NK-92 treated with Interleukin-12 subunit alpha and Interleukin-12 subunit beta, amount 100 ng/mL, for 24 hours (cell line): ENCODE data around the gene PDCD1.
"Not testable (repeated sequence)": the region's sequence is repeated elsewhere in the genome, so short reads cannot be mapped to it uniquely, and the experiment has no call there.

ENCODE experiments used
- DNase-seq: peaks from one replicate; lab custom pipeline; 2025; lab: John Stamatoyannopoulos, UW

Gene PDCD1

DNA sequence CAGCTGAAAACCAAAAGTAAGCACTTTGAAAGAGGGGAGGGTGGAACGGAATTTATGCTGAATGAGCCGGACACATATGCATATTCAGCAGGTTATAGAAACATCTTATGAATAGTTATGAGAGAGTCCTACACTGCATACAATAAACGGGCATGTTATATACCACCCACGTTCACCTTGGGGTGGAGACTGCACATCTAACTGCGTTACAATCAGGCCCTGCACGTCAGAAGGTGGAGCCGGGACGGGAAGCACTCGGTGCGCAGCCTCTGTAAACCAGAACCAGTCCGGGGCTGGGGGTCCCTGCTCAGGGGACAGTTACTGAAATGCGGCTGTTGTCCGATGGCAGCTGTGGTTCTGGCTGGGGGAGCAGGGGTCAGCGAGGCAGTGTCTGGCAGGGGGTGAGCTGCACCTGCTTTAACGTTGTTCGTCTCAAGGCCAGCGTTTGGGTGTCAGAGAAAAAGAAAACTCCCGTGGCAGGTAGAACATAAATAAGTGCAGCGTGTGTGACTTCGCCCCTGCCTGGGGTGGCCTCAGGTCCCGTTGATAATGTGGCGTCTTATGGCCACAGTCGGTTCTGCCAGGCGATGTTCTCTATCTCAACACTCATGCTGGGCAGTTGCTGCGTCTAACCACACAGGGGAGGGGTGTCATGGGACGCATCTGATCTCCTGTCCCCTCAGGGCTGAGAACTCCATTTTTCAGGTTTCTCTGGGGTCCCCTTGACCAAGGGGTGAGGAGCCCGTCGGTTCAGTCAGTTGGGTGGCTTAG lies 24.8 kb downstream of the PDCD1 start:
- not testable (repeated sequence) for DNase-seq

DNA sequence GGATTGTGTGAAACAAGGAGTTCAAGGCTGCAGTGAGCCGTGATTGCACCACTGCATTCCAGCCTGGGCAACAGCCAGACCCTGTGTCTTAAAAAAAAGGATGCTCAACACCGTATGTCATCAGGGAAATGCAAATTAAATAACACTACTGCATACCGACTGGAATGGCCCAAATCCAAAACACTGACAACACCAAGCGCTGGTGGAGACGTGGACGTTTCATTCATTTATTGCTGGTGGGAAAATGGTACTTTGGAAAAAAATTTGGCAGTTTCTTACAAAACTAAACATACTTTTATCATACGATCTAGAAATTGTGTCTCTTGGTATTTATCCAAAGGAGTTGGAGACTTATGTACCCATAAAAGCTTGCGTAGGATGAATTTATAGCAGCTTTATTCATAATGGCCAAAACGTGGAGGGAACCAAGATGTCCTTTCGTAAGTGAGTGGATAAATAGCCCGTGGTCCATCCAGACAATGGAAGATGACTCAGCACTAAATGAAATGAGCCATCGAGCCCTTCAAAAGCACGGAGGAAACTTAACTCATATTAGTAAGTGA lies 25.5 kb downstream of the PDCD1 start:
- DNase-seq, result no peak

DNA sequence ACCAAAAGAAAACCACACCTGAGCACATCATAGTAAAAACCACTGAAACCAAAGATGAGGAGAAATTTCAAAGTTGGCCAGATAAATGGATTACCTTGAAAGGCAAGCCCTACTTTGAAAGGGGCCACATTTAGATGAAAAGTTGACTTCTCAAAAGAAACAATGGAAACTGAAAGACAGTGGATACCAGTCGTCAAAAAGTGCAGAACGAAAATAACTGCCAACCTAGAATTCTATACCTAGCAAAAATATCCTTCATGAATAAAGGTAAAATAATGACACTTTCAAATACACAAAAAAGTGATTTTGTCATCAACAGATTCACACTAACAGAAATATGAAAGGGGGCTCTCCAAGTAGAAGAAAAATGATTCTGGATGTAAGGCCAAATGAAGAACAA lies 31.3 kb downstream of the PDCD1 start:
- no peak for DNase-seq

DNA sequence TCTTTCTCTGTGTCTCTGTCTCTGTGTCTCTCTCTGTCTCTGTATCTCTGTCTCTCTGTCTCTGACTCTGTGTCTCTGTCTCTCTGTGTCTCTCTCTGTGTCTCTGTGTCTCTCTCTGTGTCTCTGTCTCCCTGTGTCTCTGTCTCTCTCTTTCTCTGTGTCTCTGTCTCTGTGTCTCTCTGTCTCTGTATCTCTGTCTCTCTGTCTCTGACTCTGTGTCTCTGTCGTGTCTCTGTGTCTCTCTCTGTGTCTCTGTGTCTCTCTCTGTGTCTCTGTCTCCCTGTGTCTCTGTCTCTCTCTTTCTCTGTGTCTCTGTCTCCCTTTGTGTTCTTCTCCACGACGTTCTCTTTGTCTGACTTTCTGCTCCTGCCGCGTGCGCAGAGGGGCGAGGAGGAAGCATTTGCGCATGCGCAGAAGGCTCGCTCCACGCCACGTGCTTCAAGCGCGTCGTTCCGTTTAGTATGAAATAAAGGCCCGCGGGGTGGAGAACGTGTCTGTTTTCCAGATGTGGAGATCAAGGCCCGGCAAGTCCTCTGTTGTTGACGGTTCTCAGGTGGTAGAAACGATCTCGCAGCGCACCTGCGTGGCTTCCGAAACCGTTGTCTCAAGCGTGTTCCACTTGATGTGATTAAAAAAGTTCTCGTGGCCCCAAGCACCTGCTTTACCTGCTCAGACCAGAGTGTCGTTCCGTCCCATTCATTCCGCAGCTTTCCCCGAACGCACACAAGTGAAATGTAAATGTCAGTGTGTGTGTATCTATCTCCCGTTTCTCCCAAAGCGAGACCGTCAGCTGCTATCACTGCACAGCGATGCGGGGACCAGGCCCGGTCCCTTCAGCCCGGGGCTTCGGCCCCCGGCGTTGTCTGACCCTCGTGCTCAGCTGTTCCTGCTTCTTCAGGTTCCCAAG lies 34.9 kb downstream of the PDCD1 start:
- not testable (repeated sequence) for DNase-seq

DNA sequence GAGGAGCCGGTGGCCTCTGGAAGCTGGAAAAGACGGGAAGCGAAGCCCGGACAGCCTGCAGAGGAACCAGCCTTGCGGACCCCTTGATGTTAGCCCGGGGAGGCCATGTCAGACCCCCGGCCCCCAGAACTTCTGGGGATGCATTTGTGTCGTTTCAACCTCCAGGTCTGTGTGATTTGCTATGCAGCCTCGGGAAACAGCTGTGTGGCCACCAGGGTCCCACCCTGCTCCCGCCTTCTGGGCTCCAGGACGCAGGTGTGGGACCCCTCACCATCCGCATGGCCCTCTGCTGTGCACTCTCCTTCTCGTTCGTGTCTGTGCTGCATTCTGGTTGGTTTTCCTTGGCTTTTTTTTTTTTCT lies 36.5 kb downstream of the PDCD1 start:
- no peak for DNase-seq

DNA sequence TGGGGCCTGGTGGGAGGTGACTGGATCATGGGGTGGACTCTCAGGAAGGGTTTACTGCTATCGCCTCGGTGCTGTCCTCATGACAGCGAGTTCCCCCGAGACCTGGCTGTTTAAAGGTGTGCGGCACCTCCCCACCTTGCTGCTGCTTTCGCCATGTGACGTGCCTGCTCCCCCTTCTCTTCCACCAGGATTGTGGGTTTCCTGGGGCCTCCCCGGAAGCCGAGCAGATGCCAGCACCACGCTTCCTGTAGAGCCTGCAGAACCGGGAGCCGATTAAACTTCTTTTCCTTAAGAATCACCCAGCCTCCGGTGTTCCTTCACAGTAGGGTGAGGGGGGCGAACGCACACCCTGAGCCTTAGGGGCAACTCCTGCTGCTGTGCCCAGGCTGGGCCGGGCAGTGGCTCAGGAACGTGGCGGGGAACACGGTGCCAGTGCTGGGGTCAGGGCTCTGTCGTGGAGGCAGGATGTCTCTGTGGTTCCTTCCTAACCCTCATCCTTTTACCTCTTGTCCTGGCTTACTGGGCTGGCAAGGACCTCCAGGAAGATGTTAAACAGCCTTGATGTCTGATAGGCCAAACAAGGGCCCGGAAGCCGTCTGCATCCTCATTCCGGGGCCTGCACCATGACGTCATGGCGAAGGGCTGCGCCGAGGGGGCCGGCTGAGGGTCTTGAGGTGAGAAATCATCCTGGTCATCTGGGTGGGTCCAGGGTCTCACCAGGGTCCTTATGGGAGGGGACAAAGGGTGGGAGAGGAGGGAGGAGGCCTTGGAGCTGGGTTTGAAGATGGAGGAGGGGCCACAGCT lies 37.0 kb downstream of the PDCD1 start:
- no peak for DNase-seq

DNA sequence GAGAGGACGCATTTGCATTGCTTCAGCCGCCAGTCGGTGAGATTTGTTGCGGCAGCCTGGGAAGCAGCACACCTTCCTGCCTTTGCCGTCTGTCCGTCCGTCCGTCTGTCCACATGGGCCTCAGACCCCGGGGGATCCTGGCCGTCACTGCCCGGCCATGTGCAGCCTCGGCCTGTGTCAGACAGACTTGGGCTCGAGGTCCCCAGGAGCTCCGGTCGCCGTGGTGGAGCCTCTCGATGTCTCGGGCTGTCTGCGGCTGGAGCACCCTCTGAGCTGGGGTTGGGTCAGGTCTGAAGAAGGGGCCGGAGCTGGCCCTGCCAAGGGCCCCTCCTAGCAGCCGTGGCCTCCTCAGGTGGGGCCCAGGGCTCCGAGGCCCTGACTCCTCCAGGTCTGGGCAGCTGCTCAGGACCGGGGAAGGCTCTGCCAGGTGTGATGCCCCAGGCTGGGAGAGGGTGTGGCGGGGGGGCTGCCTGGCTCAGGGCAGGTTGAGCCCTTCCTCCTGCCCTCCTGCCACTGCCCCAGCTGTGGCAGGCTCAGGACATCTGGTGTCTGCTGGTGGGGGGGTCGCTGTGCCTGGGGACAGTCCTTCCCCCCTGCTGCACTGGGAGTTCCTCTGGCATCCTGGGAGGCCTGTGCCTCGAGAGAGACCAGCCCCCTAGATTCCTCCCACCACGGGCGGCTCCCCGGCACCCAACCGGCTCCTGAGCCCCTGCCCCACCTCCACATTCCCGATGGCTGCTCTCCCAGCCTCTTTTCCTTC lies 37.9 kb downstream of the PDCD1 start:
- no peak for DNase-seq

DNA sequence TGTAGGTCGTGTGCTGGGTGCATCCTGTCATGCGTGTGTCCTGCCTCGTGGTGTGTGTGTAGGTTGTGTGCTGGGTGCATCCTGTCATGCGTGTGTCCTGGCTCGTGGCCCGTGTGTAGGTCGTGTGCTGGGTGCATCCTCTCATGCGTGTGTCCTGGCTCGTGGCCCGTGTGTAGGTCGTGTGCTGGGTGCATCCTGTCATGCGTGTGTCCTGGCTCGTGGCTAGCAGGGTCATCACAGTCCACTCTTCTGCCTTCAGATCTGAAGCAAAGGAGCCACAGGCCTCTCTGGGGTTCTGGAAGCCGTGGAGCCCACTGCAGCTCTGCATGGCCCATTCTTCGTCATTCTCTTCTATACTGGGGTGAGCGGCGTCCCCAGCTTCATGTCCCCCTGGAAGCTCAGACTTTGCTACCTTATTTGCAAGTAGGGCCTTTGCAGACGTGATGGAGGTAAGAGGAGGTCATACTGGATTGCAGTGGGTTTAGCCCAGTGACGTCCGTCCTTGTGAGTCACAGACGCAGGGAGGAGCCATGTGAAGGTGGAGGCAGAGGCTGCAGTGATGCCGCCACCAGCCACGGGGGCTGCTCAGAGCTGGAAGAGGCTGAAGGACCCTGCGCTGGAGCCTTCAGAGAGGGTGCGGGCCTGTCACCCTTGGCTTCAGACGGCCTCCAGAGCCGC lies 38.6 kb downstream of the PDCD1 start:
- DNase-seq, result not testable (repeated sequence)

DNA sequence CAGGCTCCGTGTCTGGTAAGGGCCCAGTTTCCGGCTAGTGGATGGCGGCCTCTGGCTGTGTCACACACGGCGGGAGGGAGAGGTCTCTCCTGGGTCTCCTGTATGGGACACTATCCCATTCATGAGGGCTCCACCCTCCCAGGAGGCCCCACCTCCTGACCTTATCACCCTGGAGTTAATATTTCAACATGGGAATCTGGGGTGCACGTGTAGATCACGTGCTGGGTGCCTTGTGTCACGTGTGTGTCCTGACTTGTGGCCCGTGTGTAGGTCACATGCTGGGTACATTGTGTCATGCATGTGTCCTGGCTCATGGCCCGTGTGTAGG lies 39.8 kb downstream of the PDCD1 start:
- DNase-seq, result no peak

DNA sequence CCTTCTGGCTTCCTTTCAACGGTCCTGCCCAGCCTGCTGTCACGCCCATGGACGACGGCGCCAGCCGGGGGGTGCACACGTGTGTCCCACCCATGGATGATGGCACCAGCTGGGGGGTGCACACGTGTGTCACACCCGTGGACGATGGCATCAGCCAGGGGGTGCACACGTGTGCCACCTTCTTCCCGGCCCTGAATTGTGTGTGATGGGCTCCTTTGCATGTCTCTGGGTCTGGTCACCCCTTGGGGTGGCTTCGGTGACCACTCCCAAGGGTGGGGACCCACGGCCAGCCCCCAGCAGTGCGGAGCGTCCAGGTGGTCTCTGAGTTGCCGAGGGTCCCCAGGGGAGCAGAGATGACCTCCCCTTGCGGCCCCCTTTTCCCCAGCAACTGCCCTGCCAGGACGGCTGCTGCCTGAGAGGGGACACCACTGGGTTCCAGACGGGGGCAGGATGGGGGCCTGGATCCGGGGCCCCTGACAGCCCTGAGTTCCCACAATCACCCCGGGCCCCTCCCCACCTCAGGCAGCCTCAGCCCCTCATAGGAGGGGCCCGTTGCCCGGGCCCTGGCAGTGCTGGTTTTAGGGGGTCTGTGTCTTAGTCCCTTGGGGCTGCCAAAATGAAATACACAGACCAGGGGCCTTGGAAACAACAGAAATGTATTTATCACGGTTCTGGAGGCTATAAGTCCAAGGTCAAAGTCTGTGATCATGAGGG lies 40.3 kb downstream of the PDCD1 start:
- DNase-seq, result no peak

DNA sequence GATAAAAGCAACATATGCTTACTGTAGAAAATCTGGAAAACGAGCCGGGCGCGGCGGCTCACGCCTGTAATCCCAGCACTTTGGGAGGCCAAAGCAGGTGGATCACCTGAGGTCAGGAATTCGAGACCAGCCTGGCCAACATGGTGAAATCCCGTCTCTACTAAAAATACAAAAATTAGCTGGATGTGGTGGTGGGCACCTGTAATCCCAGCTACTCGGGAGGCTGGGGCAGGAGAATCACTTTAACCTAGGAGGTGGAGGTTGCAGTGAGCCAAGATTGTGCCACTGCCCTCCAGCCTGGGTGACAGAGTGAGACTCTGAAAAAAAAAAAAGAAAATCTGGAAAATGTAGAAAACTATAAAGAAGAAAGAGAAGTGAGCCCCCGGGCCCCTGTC lies 40.9 kb downstream of the PDCD1 start:
- not testable (repeated sequence) for DNase-seq

DNA sequence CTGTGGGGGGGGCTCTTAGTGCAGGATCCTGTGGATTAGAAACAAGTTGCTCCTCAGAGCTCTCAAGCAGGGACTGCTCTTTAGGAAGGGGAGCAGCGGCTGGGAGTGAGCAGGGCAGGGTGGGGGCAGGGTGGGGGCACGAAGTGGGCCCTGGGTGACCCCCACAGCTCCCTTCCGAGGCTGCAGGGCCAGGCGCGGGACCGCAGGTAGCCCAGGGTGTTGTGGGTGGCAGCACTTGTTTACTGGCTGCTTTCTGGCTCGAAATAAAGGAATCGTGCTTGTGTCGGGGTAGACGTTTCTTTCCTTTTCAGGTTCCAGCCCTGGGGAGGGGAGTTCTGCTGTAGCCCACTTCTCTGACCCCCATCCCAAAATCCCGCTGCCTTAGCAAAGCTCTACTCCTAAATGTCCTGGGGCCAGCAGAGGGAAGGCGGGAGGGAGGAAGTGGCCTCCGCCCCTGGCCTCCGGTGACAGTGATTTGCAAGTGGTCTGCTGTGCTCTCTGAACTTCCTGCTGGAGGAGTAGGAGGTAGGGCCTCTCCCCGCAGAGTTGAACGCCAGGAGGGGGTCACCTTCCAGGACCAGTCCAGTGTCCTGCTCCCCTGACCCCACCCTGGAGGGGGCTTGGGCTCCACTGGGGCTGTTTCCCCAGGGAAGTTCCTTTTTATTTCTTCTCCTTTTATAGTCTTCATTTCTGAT lies 41.4 kb downstream of the PDCD1 start:
- DNase-seq, result no peak

DNA sequence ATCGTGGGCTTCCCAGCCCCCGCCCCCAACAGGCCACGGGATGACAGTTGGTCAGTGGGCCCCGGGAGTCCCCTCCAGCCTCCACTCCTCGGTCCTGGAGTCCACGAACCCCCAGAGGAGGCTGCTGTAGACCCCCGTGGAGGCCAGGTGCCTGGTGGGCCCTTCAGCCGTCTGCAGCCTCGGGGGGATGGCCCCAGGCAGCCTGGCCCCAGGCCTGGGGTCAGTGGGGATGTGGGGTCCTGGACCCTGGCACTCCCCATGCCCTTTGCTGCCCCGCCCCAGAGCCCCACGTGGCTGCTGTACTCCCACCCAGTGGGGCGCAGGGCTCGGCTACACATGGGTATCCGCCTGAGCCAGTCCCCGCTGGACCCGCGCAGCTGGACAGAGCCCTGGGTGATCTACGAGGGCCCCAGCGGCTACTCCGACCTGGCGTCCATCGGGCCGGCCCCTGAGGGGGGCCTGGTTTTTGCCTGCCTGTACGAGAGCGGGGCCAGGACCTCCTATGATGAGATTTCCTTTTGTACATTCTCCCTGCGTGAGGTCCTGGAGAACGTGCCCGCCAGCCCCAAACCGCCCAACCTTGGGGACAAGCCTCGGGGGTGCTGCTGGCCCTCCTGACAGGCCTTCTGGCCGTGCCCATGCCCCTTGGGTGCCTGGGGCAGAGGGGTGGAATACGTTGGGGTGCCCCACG lies 42.1 kb downstream of the PDCD1 start:
- no peak for DNase-seq

DNA sequence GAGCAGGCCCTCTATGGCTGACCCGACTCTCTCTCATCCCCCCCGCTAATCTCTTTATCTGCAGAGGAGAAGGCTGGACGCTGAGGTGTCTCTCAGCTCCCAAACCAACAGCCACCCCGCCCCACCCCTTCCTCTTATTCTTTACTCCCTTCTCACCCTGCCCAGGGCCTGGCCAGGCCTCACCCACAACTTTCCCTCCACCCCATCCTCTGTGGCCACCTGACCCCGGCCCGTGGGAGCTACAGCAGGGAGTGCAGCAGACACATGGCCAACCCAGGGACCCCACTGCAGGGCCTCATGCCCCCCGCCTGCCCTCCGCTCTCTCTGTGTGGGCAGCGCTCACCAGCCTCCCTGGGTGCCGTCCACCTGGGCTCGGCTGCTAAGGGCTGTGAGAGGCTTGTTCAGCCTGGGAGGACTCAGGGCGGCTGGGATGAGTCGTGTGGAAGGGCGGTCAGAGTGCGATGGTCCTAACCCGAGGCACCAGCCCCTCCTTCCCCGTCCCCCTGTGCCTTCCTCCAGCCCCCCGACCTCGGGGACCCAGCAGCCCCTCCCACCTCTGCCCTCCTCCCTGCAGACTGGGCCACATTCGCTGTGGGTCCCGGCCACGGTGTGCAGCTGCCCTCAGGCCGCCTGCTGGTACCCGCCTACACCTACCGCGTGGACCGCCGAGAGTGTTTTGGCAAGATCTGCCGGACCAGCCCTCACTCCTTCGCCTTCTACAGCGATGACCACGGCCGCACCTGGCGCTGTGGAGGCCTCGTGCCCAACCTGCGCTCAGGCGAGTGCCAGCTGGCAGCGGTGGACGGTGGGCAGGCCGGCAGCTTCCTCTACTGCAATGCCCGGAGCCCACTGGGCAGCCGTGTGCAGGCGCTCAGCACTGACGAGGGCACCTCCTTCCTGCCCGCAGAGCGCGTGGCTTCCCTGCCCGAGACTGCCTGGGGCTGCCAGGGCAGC lies 42.9 kb downstream of the PDCD1 start:
- no peak for DNase-seq

DNA sequence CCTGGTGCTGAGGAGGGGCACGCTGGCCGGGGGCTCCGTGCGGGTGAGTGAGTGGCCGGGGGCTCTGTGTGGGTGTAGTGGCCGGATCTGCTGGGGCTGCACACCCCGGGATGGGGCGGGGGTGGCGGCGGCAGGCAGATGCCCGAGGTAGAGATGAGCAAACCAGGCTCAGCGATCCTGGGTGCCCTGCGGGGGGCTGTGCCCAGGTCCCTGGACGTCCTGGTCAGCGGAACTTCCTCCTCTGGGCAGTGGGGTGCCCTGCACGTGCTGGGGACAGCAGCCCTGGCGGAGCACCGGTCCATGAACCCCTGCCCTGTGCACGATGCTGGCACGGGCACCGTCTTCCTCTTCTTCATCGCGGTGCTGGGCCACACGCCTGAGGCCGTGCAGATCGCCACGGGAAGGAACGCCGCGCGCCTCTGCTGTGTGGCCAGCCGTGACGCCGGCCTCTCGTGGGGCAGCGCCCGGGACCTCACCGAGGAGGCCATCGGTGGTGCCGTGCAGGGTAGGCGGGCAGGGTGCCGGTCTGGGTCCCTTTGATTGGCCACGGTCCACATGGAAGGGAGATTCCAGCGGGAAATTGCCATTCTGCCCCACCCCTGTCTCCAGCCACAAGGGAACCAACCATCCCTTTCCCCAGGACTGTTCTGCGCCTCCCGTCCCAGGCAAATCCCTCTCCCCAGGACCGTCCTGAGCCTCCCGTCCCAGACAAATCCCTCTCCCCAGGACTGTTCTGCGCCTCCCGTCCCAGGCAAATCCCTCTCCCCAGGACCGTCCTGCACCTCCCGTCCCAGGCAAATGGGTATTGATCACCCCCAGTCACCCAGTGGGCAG lies 43.8 kb downstream of the PDCD1 start:
- no peak for DNase-seq

DNA sequence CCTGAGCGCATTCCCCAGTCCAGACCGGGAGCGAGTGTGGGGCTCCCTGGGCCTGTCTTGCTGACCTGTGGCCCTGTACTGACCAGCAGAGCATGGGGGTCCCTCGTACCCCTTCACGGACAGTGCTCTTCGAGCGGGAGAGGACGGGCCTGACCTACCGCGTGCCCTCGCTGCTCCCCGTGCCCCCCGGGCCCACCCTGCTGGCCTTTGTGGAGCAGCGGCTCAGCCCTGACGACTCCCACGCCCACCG lies 44.4 kb downstream of the PDCD1 start:
- DNase-seq, result no peak

DNA sequence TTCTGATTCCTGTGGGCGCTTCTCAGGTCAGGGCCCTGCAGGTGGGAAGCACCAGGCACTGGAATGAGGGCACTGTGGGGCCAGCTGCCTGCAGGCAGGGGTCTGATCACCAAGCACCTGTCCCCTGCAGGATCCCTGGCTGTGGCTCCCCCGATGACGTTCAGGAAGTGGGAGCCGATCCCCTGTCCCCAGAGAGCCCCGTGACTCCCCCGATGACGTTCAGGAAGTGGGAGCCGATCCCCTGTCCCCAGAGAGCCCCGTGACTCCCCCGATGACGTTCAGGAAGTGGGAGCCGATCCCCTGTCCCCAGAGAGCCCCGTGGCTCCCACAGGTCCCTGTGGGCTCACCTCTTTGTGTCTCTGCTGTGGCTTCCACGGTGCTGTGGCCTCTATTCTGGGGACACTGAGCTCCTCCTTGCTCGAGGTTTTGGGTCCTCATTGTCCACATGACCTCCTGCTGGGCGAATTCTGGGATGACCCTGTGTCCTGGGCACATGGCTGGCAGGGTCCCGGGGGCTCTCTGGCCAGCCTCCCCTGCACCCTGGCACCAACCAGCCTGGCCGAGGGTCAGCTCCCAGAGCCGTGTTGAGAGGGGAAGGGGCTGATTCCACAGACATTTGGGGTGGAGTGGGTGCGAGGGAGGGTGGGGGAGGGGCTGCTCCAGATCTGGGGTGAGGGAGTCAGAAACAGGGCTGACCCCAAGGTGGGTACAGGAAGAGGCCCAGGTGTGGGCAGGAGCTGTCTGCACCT lies 44.9 kb downstream of the PDCD1 start:
- DNase-seq, result no peak
